GM19351 (cell line): ENCODE measurements around the gene SP4.
"Not testable (repeated sequence)": the region's sequence is repeated elsewhere in the genome, so short reads cannot be mapped to it uniquely, and the experiment has no call there.

ENCODE experiments used
- ATAC-seq: cut with Tn5 transposase; IDR thresholded peaks from one replicate; pipeline ENCODE4 v1.9.1; 2021; ENCODE audit warnings: mild to moderate bottlenecking, moderate library complexity; ENCODE audit not compliant: unreplicated experiment

Gene SP4

DNA sequence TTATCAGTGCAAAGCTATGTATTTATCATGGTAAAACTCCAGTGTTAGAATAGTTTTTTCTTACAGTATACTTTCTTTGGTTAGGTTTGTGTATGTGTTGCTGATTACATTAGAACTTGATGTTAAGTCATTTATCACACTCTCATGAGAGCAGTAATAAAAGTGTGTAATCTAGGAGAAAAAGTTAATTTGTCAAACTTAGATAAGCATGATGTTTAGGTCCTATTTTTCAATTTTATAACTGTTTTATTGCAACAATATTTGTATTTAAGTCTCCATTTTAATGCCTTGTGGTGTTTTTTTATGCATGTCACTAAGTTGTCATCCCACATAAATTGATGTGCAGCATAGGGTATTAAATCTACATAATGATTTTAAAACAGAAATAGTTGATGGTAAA lies 86.2 kb downstream of the SP4 start:
- ATAC-seq: no peak

DNA sequence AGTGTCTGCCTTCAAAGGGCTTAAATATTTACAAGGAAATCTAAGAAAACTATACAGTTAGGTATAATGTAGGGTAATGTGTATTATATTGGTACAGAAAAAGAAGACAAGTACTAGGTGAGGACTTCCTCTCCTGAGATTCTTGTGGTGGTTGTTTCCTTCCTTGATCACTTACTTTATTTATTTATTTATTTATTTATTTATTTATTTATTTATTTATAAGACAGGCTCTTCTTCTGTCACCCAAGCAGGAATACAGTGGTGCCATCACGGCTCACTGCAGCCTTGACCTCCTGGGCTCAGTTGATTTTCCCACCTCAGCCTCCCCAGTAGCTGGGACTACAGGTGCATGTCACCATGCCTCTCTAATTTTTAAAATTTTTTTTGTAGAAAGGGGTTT lies 96.8 kb downstream of the SP4 start:
- ATAC-seq: no peak

DNA sequence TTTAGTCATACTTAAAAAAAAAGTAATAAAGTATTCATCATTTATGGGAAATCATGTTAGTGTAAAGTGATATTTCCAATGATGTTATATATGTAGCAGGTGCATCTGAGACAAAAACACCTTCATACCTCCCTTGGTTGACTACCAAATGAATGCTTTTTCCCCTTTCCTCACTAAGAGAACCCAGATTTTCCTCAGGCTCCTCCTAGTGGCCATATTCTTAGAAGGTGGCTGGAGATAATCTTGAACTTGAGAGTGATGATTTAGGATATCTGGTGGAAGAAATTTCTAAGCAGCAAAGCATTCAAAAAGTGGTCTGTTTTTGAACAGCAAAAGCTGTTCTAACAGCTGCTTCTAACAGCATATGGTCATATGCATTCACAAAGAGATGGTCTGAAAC lies 98.1 kb downstream of the SP4 start:
- ATAC-seq: no peak

DNA sequence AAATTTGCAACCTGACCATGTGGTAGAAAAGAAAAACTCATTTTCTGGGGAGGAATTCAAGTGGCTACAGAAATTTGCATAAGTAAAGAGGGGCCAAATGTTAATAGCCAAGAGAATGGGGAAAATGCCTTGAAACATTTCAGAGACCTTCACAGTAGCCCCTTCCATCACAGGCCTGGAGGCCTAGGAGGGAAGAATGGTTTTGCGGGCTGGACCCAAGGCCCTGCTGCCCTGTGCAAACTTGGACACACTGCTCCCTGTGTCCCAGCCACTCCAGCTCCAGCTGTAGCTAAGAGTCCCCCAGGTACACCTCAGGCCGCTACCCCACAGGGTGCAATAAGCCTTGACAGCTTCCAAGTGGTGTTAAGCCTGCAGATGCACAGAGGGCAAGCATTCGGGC lies 98.6 kb downstream of the SP4 start:
- no peak for ATAC-seq

DNA sequence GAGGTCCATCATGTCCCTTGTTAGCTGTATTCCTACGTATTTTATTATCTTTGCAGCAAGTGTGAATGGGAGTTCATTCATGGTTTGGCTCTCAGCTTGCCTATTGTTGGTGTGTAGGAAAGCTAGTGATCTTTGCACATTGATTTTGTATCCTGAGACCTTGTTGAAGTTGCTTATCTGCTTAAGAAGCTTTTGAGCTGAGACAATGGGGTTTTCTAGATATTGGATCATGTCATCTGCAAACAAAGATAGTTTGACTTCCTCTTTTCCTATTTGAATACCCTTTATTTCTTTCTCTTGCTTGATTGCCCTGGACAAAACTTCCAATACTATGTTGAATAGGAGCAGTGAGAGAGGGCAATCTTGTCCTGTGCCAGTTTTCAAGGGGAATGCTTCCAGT lies 104.6 kb downstream of the SP4 start:
- not testable (repeated sequence) for ATAC-seq

DNA sequence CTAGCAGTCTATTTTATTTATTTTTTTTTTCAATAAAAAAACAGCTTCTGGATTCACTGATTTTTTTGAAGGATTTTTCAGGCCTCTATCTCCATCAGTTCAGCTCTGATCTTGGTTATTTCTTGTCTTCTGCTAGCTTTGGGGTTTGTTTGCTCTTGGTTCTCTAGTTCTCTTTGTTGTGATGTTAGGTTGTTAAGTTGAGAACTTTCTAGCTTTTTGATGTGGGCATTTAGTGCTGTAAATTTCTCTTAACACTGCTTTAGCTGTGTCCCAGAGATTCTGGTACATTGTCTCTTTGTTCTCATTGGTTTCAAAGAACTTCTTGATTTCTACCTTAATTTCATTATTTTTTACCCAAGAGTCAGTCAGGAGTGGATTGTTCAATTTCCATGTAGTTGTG lies 105.8 kb downstream of the SP4 start:
- not testable (repeated sequence) for ATAC-seq

DNA sequence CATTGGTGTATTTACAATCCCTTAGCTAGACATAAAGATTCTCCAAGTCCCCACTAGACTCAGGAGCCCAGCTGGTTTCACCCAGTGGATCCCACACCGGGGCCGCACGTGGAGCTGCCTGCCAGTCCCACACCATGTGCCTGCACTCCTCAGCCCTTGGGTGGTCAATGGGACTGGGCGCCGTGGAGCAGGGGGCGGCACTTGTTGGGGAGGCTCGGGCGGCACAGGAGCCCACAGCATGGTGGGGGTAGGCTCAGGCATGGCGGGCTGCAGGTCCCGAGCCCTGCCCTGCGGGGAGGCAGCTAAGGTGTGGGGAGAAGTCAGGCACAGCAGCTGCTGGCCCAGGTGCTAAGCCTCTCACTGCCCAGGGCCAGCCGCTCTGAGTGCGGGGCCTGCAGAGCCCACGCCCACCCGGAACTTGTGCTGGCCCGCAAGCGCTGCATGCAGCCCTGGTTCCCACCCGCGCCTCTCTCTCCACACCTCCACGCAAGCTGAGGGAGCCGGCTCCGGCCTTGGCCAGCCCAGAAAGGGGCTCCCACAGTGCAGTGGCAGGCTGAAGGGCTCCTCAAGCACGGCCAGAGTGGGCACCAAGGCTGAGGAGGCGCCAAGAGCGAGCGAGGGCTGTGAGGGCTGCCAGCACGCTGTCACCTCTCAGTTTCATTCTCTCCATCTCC lies 108.7 kb downstream of the SP4 start:
- not testable (repeated sequence) for ATAC-seq

DNA sequence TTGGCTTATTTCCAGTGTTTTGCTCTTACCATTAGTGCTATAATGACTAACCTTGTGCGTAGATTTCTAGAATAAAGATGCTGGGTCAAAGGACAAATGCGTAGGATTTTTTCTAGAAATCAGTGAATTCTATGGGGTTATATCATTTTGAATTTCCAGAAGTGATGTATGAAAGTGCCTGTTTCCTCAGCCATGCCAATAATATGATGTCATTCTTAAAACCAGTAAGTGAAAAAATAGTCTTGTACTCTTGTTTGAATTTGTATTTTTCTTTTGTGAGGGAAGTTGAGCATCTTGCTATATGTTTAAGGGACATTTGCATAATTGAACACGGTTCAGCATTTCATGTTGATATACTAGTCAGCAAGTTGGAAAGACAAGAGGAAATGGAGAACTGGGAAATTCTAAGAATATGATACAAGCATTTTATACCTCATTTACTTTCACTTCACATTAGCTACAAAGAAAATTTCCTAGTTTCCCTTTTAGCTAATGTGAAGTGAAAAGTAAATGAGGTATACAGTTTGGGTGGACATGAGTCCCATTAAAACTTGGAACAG lies 111.1 kb downstream of the SP4 start:
- no peak for ATAC-seq

DNA sequence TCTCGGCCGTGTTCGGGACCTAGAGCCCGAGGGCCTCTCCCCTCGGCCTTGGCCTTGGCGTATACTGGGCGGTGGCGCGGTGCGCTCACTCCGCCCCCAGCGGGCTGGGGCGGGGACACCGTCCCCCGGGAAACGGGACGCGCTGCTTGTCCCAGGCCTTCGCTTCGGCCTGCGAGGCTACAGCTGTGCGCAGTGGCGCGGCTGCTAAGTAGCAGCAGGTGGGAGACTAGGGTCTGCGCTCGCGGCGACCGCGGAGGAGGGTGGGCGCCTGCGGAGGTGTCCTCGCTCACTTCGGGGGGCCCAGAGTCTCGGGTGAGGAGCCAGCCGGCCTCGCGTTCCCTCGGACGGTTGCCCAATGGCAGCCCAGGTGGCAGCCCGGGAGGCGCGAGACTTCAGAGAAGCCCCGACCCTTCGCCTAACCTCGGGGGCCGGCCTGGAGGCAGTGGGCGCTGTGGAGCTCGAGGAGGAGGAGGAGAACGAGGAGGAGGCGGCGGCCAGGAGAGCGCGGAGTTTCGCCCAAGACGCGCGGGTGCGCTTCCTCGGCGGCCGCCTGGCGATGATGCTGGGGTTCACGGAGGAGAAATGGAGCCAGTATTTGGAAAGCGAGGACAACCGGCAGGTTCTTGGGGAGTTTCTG lies 115.1 kb downstream of the SP4 start, which contains the start of gene DNAH11:
Gene DNAH11 (plus strand): TSS at position 149 of the 637 bp plus-strand sequence. CDS start 207 bp downstream, at position 356.
- peak; percentile 93 for ATAC-seq

DNA sequence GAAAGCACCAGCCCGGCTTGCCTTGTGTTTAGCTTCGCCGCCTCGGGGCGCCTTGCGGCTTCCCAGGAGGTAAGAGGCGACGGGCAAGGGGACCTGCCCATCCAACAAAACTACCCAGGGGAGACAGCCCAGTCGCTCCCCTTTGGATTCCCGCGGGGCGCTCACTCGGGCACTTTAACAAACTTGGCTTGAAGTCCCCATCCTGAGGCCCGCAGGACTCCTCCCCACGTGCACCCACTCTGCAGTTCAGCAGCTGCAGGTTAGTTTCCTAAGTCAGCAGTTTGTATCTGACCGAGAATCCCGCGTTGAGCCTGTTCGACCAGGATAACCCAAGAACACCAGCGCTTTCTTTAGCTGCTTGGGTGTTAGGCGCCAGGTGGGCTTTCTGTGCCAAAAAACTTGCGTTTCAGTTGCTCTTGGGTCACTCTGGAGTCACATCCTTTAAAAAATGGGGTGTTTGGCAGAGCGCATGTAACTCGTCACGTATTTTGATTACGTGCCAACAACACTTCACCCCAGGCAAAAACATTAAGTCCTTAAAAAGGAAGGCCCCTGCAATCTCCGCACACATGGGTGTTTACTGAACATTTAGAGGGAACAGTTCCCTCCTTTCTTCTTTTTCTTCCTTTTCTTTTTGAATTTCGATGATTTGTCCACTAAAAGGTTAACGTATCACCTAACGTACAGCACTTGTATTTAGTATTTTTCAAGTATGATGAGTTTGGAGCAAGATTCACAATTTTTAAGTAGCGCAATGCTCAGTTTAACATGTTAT lies 115.8 kb downstream of the SP4 start:
- ATAC-seq: peak; percentile 7

DNA sequence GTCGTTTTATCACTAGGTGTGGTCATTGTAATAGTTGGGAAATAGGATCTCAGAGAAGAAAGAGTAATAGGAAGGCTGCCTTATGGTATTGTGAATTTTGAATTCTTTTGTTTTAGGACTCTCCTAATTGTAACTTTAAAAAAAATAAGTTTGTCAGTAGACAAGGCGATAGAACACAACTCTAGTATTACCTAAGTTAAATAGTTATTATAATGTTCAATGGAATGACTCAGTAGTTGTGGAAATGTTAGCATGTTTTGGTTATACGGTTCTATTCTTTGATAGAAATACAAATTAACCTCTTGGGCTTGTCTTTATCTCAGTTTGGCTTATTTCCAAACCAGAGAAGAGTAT lies 116.4 kb downstream of the SP4 start:
- ATAC-seq: no peak

DNA sequence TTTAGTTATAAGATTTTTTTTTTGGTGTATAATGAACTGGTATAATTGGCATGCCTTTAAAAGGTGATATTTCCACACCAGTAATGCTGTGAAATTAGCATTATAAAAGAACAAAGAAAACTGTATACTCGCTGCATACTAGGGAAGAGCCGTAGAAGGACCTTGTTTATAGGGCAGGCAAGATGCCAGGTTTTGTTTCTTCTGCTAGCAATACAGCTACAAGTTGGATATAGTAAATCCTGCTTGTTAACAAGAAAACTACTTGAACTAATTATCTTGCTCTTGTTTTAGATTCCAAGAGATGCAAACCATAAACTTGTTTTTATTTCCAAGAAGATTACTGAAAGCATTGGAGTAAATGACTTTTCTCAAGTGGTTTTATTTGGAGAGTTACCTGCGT lies 116.8 kb downstream of the SP4 start:
- ATAC-seq: no peak

DNA sequence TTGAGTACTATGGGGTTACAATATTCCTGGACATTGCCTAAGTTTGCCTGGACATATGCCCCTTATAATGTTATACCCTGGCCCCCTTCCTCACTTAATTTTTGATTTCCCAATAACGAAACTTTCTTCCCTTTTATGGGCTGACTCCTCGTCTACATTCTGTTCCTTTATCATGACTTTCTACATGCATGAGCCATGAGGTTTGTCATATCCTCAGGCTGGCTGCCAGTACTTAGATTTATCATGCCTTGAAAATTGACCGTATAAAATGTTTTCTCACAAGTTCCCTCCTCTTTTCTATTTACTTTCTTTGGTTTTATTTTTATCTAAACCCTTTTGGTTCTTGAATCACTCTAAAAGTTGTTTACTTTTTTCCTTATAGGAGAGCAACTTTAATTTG lies 119.6 kb downstream of the SP4 start:
- ATAC-seq: no peak

DNA sequence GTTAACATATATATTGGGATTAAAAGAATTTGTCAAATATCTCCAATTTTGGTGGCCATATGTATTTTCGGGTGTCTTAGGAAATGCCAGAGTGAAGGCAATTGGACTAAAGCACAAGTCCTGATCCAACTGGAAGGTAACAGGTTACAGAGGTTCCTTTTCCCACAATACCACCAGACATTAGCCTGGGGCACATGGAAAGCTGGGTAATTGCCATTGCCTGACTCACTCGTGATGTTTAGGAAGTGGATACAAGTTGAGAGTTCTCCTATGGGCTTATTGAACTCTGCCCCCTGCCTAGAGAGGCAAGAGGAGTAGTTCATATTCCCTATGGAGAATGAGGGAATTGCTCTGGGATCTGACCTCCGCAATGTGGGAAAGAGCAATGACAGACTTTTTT lies 120.6 kb downstream of the SP4 start:
- no peak for ATAC-seq

DNA sequence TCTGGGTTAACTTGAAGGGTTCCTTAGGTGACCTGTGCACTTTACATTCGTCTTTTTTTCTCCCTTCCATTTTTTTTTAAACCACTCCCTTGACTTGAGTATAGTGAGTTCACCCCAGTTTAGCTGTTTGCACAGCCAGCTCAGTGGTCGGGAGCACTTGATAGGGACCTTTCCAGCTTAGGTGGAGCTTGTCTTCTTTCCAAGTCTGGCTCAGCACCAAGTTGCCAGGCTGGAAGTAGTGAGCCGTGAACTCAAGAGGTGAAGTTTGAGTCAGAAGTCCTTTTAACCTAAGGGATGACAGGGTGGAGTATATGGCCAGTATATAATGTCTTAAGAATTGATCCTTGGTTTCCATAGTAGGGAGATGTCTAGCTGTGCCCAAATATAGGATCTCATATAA lies 122.2 kb downstream of the SP4 start:
- no peak for ATAC-seq

DNA sequence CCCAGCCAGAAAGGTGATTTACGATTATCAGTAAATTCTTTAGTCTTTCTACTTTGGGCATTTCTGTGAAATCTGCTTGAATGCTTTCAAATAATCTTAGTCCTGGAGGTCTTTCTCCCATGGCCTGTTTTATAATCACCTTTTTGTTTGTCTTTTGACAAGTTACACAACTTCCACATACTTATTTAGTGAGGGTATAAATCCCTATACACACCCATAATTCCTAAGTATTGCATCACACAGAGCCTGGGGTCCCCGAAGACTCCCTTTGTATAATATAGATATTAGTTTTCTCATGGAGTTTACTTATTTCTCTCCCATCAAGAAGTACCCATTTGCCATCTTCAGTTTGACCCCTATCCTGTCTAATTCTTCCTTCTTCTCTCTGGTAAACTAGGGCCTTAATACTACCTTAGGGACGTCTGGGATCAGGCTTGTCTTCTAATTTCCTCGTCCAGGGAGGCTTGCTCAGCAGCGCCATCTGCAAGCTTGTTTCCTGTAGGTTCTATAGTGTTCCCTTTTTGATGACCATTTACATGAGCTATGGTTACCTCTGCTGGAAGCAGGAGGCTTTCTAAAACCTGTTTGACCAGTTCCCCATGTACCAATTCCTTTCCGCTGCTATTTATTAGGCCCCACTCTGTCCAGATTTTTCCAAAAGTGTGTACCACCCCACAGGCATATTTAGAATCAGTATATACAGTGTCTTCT lies 123.1 kb downstream of the SP4 start:
- no peak for ATAC-seq

DNA sequence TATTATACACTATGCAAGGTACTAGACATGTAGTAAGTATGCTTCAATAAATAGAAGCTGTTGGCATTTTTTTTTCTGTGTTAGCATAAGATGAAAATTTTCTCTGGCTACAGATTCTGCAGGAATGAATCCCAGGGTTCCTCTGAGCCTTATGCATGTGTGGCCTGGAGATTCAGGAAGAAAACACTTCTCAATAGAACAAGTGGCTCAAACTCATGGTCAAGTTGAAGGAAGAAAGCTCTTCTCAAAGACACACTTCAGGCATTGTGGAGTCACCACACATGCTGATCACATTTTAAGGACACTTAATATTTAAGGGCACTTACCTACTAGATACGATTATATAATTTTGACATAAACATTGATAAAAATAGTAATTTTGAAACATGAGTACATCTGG lies 134.5 kb downstream of the SP4 start:
- no peak for ATAC-seq
